Measurements from ENCODE around the gene IGFL2.

GRCh38 chr19:46147166-46147740 is 785 bp upstream of the IGFL2 start:
- TF ChIP-seq CTCF (IDR thresholded peaks at IDR 0.05): no peak
- no peak for TF ChIP-seq POLR2AphosphoS5 (IDR thresholded peaks at IDR 0.05)
- TF ChIP-seq POLR2A (IDR thresholded peaks at IDR 0.05): no peak
